Esophagus squamous epithelium (tissue), 5 donors: ENCODE measurements around the gene OPRM1. TPM values are rescaled to one million over a fixed set of nuclear protein-coding genes. Genes with fewer than 3 reads are reported as not detected.

ENCODE experiments used
- DNase-seq: peaks from one replicate; lab custom pipeline; 2025; lab: John Stamatoyannopoulos, UW
- H3K27ac ChIP-seq, 4 donors: fragments of 200-600 bp; sonication (generic); one replicate each; pipeline ENCODE4 v1.5.1; 2016 to 2019; ENCODE audit warnings: mild to moderate bottlenecking in 1 of 4
- H3K27me3 ChIP-seq, 4 donors: fragments of 200-600 bp; sonication (generic); 1 replicate in 3 of 4; 2 replicates in 1 of 4; pipeline versions ENCODE4 v1.5.1 to v1.6.0; 2017 to 2021; ENCODE audit warnings: antibody characterized with exemption in 1 of 4
- H3K36me3 ChIP-seq, 3 donors: fragments of 200-600 bp; sonication (generic); one replicate each; pipeline ENCODE4 v1.5.1; 2016 to 2019
- H3K4me1 ChIP-seq, 3 donors: fragments of 200-600 bp; sonication (generic); one replicate each; pipeline ENCODE4 v1.5.1; 2017 to 2019
- H3K4me3 ChIP-seq, 4 donors: fragments of 200-600 bp; sonication (generic); 1 replicate in 3 of 4; 2 replicates in 1 of 4; pipeline ENCODE4 v1.5.1; 2016 to 2019; ENCODE audit warnings: mild to moderate bottlenecking in 2 of 4, moderate library complexity in 1 of 4
- H3K9me3 ChIP-seq, 3 donors: fragments of 200-600 bp; sonication (generic); one replicate each; pipeline ENCODE4 v1.5.1; 2016 to 2019
- CTCF ChIP-seq, 6 experiments: fragments of 450-650 bp in 4 of 6; fragments of 200-600 bp in 2 of 6; sonication (generic) in 2 of 6; IDR thresholded peaks; one replicate each; pipeline ENCODE4 v1.5.1; 2016 to 2019; ENCODE audit warnings: antibody characterized with exemption in 6 of 6, mild to moderate bottlenecking in 4 of 6, moderate library complexity in 4 of 6
- POLR2A ChIP-seq, 4 donors: fragments of 450-650 bp; IDR thresholded peaks; one replicate each; pipeline ENCODE4 v1.6.1; 2017; ENCODE audit warnings: antibody characterized with exemption in 4 of 4, mild to moderate bottlenecking in 4 of 4, moderate library complexity in 3 of 4
- WGBS, 2 donors: methylation state at CpG; one replicate each; pipeline ENCODE4 v1.1.5; 2018; 5-methylcytosine and 5-hydroxymethylcytosine counted together
- intact Hi-C: fragments of 100-400 bp; cut with DNase I; formaldehyde crosslinking; loops from one replicate; pipeline ENCODE4 v1.15.0; 2022
- total RNA-seq, 4 donors: library from RNA; depleted of rRNA; stranded (reverse); fragments of >200 nt; gene quantifications; one replicate each; pipeline ENCODE4 v1.1.0, GENCODE V29; 2016
- donor health status: DM: yes; HTN: yes; CAD: no.

OPRM1 gene
- total RNA-seq, 4 donors from 2014 or later: not detected

- intact Hi-C loops: no loop called here
- H3K4me1 ChIP-seq: no peaks in the 10 kb centered on the region
- no peak overlapping the region for H3K4me3 ChIP-seq
- H3K9me3 ChIP-seq: no peaks in the 10 kb centered on the region
- DNase-seq: no peak
- no peaks in the 10 kb centered on the region for H3K36me3 ChIP-seq
- TF ChIP-seq POLR2A (IDR thresholded peaks at IDR 0.05) (no peak), CTCF (IDR thresholded peaks at IDR 0.05) (no peak)
- no peak overlapping the region for H3K27ac ChIP-seq
- no peaks in the 10 kb centered on the region for H3K27me3 ChIP-seq
- 70 to 82% methylated on average over 6 to 7 of the region's 10 CpGs for WGBS, 2 donors
These were observed 37.4 kb upstream of the OPRM1 start for GRCh38 chr6:154001494-154002285.

GRCh38 chr6:154002894-154003293 is 36.1 kb upstream of the OPRM1 start:
- 71 to 100% methylated on average over 3 of the region's 5 CpGs for whole genome bisulfite sequencing, 2 donors
- Histone ChIP-seq H3K4me3 (no peak overlapping the region), H3K27me3 (no peaks in the 10 kb centered on the region), H3K4me1 (no peaks in the 10 kb centered on the region), H3K9me3 (no peaks in the 10 kb centered on the region), H3K36me3 (no peaks in the 10 kb centered on the region), H3K27ac (no peak overlapping the region)
- intact Hi-C loops: no loop called here
- no peak for TF ChIP-seq POLR2A (IDR thresholded peaks at IDR 0.05)
- no peak for TF ChIP-seq CTCF (IDR thresholded peaks at IDR 0.05)
- DNase-seq: no peak

- no peak for DNase-seq
- intact Hi-C loops: no loop called here
- no peaks in the 10 kb centered on the region for H3K36me3 ChIP-seq
- no peaks in the 10 kb centered on the region for H3K27me3 ChIP-seq
- H3K27ac ChIP-seq: no peak overlapping the region
- no peaks in the 10 kb centered on the region for H3K9me3 ChIP-seq
- no peak for TF ChIP-seq CTCF (IDR thresholded peaks at IDR 0.05)
- no peak for TF ChIP-seq POLR2A (IDR thresholded peaks at IDR 0.05)
- no peaks in the 10 kb centered on the region for H3K4me1 ChIP-seq
- no peak overlapping the region for H3K4me3 ChIP-seq
- 75 to 86% methylated on average over 1 of the region's 1 CpG for WGBS, 2 donors
These were observed 28.7 kb upstream of the OPRM1 start for GRCh38 chr6:154010371-154010770.

- no peaks in the 10 kb centered on the region for H3K36me3 ChIP-seq
- no peak overlapping the region for H3K27ac ChIP-seq
- no peak for DNase-seq
- H3K9me3 ChIP-seq: no peaks in the 10 kb centered on the region
- no peaks in the 10 kb centered on the region for H3K4me1 ChIP-seq
- TF ChIP-seq CTCF (IDR thresholded peaks at IDR 0.05): no peak
- no peak for TF ChIP-seq POLR2A (IDR thresholded peaks at IDR 0.05)
- 46 to 62% methylated on average over 2 of the region's 2 CpGs for WGBS, 2 donors
- no peaks in the 10 kb centered on the region for H3K27me3 ChIP-seq
- intact Hi-C loops: no loop called here
- no peak overlapping the region for H3K4me3 ChIP-seq
These were observed 26.2 kb upstream of the OPRM1 start for GRCh38 chr6:154012852-154013251.

- intact Hi-C loops: no loop called here
- Histone ChIP-seq H3K9me3 (no peaks in the 10 kb centered on the region), H3K4me1 (no peaks in the 10 kb centered on the region), H3K4me3 (no peak overlapping the region), H3K36me3 (no peaks in the 10 kb centered on the region), H3K27me3 (no peaks in the 10 kb centered on the region), H3K27ac (no peak overlapping the region)
- WGBS, 2 donors: 49 to 76% methylated on average over 2 to 3 of the region's 3 CpGs
- TF ChIP-seq POLR2A (IDR thresholded peaks at IDR 0.05): no peak
- no peak for TF ChIP-seq CTCF (IDR thresholded peaks at IDR 0.05)
- DNase-seq: no peak
These were observed 21.3 kb upstream of the OPRM1 start for GRCh38 chr6:154017786-154018185.
